Middle frontal gyrus (tissue), 1 donor: ENCODE results near the gene SLC10A1.

ENCODE experiments used
- DNase-seq: peaks from one replicate; pipeline ENCODE4 v3.0.0-alpha.2; 2015; ENCODE audit warnings: low spot score; ENCODE audit errors: extremely low spot score

SLC10A1 gene

GRCh38 chr14:69808919-69809808, 12.1 kb upstream of the SLC10A1 start:
- DNase-seq = no peak

- no peak for DNase-seq
Measured at GRCh38 chr14:69807192-69807591, 10.2 kb upstream of the SLC10A1 start.

- no peak for DNase-seq
Measured at GRCh38 chr14:69804902-69805301, 7.9 kb upstream of the SLC10A1 start.

- no peak for DNase-seq
Measured at GRCh38 chr14:69803753-69804152, 6.7 kb upstream of the SLC10A1 start.

GRCh38 chr14:69798339-69798735, 1.3 kb upstream of the SLC10A1 start:
- DNase-seq = no peak

GRCh38 chr14:69797573-69798338, 715 bp upstream of the SLC10A1 start:
- DNase-seq = no peak

GRCh38 chr14:69795691-69796090, 1.4 kb downstream of the SLC10A1 start:
- DNase-seq = no peak

GRCh38 chr14:69794791-69795190, 2.2 kb downstream of the SLC10A1 start:
- no peak for DNase-seq

- no peak for DNase-seq
Measured at GRCh38 chr14:69792887-69793421, 4.1 kb downstream of the SLC10A1 start.

- DNase-seq = no peak
Measured at GRCh38 chr14:69789118-69789640, 7.9 kb downstream of the SLC10A1 start.

- no peak for DNase-seq
Measured at GRCh38 chr14:69786603-69787002, 10.4 kb downstream of the SLC10A1 start.

GRCh38 chr14:69784942-69785341, 12.1 kb downstream of the SLC10A1 start:
- no peak for DNase-seq

- no peak for DNase-seq
Measured at GRCh38 chr14:69780952-69781351, 16.1 kb downstream of the SLC10A1 start.

- DNase-seq = no peak
Measured at GRCh38 chr14:69780092-69780491, 16.9 kb downstream of the SLC10A1 start.

- no peak for DNase-seq
Measured at GRCh38 chr14:69779088-69779487, 18.0 kb downstream of the SLC10A1 start.

- no peak for DNase-seq
Measured at GRCh38 chr14:69776875-69777453, 20.1 kb downstream of the SLC10A1 start.

GRCh38 chr14:69775012-69775411, 22.0 kb downstream of the SLC10A1 start:
- DNase-seq = no peak

- DNase-seq = no peak
Measured at GRCh38 chr14:69773571-69774276, 23.3 kb downstream of the SLC10A1 start.

- DNase-seq = no peak
Measured at GRCh38 chr14:69772082-69773017, 24.7 kb downstream of the SLC10A1 start.

GRCh38 chr14:69771136-69771535, 25.9 kb downstream of the SLC10A1 start:
- DNase-seq = no peak
